Body of pancreas (tissue), 4 donors: ENCODE results near the gene SLC35C1. TPM values are rescaled to one million over a fixed set of nuclear protein-coding genes. Genes with fewer than 3 reads are reported as not detected.
A peak's percentile ranks its signal among the peaks of the same experiment; 100 is the strongest.

ENCODE experiments used
- ATAC-seq: fragments of 150-250 bp; one replicate; pipeline ENCODE4 v1.9.1; 2016
- DNase-seq, 4 donors: peaks; one replicate each; pipeline ENCODE4 v3.0.0-alpha.2; 2019
- H3K27ac ChIP-seq, 4 donors: fragments of 200-600 bp; sonication (generic); 1 replicate in 3 of 4; 2 replicates in 1 of 4; pipeline versions ENCODE4 v1.5.1 to v1.6.1; 2016 to 2019; ENCODE audit warnings: mild to moderate bottlenecking in 1 of 4, mixed read lengths in 1 of 4, moderate library complexity in 1 of 4
- H3K27me3 ChIP-seq, 2 donors: fragments of 200-600 bp; sonication (generic); one replicate each; pipeline ENCODE4 v1.6.0; 2016; ENCODE audit warnings: mild to moderate bottlenecking in 1 of 2
- H3K36me3 ChIP-seq, 2 donors: fragments of 200-600 bp; sonication (generic); replicated peaks in 1 of 2; 2 replicates each; pipeline ENCODE4 v1.5.1; 2016; ENCODE audit warnings: low read depth in 2 of 2; ENCODE audit not compliant: insufficient read depth in 1 of 2
- H3K4me1 ChIP-seq: fragments of 200-600 bp; sonication (generic); one replicate; pipeline ENCODE4 v1.6.0; 2016
- H3K4me3 ChIP-seq, 2 donors: fragments of 200-600 bp; sonication (generic); 1 replicate in 1 of 2; 2 replicates in 1 of 2; pipeline ENCODE4 v1.5.1; 2016 to 2019
- H3K9me3 ChIP-seq, 3 donors: fragments of 200-600 bp; sonication (generic); 1 replicate in 2 of 3; 2 replicates in 1 of 3; pipeline ENCODE4 v1.5.1; 2016
- POLR2A ChIP-seq, 3 donors: fragments of 450-650 bp; IDR thresholded peaks; one replicate each; pipeline ENCODE4 v1.6.1; 2016; ENCODE audit warnings: antibody characterized with exemption in 3 of 3, mild to moderate bottlenecking in 2 of 3
- WGBS, 2 donors: methylation state at CpG; one replicate each; pipeline ENCODE4 v1.1.5; 2017; 5-methylcytosine and 5-hydroxymethylcytosine counted together
- intact Hi-C: fragments of 100-400 bp; cut with DNase I; formaldehyde crosslinking; loops from one replicate; pipeline ENCODE4 v1.15.1; 2023
- total RNA-seq, 2 donors: library from RNA; depleted of rRNA; stranded (reverse); fragments of >200 nt; gene quantifications; one replicate each; pipeline ENCODE4 v1.1.0, GENCODE V29; 2016
- TF ChIP-seq, protein P1 (sequence below), 7 experiments: fragments of 450-650 bp in 4 of 7; fragments of 200-600 bp in 3 of 7; sonication (generic) in 3 of 7; IDR thresholded peaks; one replicate each; pipeline ENCODE4 v1.5.1; 2016 to 2019; ENCODE audit warnings: antibody characterized with exemption in 7 of 7

SLC35C1 gene
- total RNA-seq, 2 donors from 2014 or later: 11.2 to 22.7 TPM

DNA sequence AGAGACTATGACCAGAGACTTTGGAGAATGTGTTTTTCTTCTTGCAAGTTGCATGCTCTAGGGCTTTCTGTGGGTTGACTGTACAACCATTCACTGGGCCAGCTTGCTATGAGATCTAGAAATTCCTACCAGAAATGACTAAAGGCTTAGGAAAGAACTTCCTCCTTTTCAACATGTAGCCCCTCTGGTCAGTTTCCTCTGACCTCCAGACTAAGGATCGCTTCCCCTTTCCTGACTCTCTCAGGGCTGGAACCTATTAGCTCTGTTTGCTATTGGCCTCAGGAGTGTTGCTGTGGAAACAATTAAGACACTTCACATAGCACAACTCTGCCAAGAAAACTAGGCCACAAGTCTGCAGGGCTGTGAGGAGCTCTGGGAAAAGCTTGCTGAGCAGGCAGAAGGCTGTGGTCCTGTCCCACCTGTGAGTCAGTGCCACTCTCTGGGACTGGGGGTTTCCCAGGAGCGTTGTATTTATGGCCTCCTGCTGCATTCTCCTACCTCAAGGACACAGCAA is 53.1 kb downstream of the SLC35C1 start:
- no peaks in the 10 kb centered on the region for H3K27me3 ChIP-seq
- intact Hi-C loops: no loop called here
- 9 to 11% methylated on average over 2 of the region's 2 CpGs for WGBS, 2 donors
- ATAC-seq (peak; percentile 75), DNase-seq (peak; percentile 63 to 89 (median 78))
- peaks cover 10 to 20% of the 10 kb centered on the region in 2 donors for H3K36me3 ChIP-seq
- peak overlapping the region; percentile 25 to 78 (median 71) for H3K27ac ChIP-seq
- no peak overlapping the region for H3K4me3 ChIP-seq
- peaks cover 56% of the 10 kb centered on the region for H3K4me1 ChIP-seq
- peak in 2 of 3 donors; percentile 31 to 45 for TF ChIP-seq POLR2A (IDR thresholded peaks at IDR 0.05)
- TF ChIP-seq, protein P1, sequence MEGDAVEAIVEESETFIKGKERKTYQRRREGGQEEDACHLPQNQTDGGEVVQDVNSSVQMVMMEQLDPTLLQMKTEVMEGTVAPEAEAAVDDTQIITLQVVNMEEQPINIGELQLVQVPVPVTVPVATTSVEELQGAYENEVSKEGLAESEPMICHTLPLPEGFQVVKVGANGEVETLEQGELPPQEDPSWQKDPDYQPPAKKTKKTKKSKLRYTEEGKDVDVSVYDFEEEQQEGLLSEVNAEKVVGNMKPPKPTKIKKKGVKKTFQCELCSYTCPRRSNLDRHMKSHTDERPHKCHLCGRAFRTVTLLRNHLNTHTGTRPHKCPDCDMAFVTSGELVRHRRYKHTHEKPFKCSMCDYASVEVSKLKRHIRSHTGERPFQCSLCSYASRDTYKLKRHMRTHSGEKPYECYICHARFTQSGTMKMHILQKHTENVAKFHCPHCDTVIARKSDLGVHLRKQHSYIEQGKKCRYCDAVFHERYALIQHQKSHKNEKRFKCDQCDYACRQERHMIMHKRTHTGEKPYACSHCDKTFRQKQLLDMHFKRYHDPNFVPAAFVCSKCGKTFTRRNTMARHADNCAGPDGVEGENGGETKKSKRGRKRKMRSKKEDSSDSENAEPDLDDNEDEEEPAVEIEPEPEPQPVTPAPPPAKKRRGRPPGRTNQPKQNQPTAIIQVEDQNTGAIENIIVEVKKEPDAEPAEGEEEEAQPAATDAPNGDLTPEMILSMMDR (IDR thresholded peaks at IDR 0.05): no peak
- H3K9me3 ChIP-seq: no peaks in the 10 kb centered on the region

DNA sequence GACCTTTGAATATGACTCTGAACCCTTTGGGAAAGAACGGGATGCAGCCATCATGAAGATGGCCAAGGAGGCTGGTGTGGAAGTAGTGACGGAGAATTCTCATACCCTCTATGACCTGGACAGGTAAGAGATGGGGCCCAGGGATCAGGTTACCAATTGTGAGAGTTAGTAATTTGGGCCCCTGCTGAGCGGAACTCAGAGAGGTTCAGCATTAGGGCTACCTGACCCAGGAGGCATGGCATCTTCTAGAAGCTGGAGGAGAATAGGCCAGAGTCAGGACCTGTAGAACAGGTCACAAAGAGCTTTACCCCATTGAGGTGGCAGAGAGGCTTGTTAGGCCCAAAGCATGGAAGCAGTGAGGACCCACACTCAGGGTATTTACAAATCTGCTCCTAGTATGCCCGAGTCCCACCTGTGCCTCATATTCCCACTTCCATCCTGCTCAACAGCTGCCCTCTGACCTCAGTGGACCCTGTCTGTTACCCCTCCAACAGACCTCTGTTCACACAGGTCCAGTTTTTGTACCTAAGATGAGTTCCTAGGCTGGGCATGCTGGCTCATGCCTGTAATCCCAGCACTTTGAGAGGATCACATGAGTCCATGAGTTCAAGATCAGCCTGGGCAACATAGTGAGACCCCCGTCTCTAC is 53.9 kb downstream of the SLC35C1 start:
- no peak for TF ChIP-seq POLR2A (IDR thresholded peaks at IDR 0.05)
- TF ChIP-seq, protein P1 (IDR thresholded peaks at IDR 0.05): no peak
- Histone ChIP-seq H3K27me3 (no peaks in the 10 kb centered on the region), H3K4me1 (peaks cover 56% of the 10 kb centered on the region), H3K27ac (peak overlapping the region; percentile 25 to 78 (median 71)), H3K36me3 (peaks cover 11 to 27% of the 10 kb centered on the region in 2 donors), H3K4me3 (no peak overlapping the region), H3K9me3 (no peaks in the 10 kb centered on the region)
- DNase-seq (no peak), ATAC-seq (no peak)
- 71 to 74% methylated on average over 5 of the region's 5 CpGs for WGBS, 2 donors
- intact Hi-C loops: no loop called here

DNA sequence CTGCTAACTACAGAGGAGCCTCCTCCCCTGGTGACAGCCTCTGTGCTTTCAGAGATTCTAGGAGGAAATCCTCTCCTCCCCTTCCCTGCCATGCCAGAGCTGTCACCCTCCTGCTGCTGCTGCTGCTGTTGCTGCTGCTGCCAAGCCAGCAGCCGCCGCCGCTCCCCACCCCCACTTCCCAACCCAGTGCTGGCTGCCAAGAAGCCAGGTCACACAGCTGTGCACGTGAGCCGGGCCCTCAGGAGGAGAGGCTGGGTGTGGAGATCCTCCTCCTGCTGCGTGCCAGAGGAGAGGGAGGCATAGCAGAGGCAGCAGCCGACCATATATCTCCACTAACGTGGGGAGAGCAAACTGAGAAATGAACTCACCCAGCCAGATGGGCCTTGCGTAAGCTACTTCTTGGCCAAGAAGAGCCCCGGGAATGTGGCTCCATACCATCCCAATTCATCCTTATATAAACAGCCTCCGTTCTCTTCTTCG is 54.8 kb downstream of the SLC35C1 start:
- TF ChIP-seq POLR2A (IDR thresholded peaks at IDR 0.05): no peak
- TF ChIP-seq, protein P1 (IDR thresholded peaks at IDR 0.05): no peak
- Histone ChIP-seq H3K27ac (peak overlapping the region; percentile 65 to 78 (median 72)), H3K27me3 (no peaks in the 10 kb centered on the region), H3K9me3 (no peaks in the 10 kb centered on the region), H3K4me1 (peaks cover 56% of the 10 kb centered on the region), H3K4me3 (no peak overlapping the region), H3K36me3 (peaks cover 11 to 29% of the 10 kb centered on the region in 2 donors)
- peak; percentile 85 for ATAC-seq
- DNase-seq: peak; percentile 94 to 96 (median 95)
- WGBS, 2 donors: 21 to 23% methylated on average over 6 to 12 of the region's 12 CpGs
- intact Hi-C loops: no loop called here

DNA sequence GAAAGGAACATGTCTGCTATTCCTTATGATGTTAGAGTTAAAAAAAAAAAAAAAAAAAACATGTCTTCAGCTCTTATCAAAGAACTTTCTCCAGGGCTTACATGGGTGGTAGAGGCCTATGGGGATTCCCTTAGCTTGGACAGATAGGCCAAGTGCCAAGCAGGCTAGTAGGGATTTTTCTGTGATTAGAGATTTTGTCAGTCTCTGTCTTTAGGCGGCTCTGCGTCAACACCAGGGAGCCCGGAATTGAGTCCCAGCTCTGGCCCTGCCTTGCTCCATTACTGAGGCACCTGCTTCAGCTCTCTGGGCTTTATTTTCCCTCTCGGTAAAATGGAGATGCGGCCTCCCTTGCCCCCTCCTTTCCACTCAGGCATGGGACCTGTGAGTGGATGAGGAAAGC is 55.4 kb downstream of the SLC35C1 start:
- ATAC-seq (no peak), DNase-seq (no peak)
- Histone ChIP-seq H3K27ac (peak overlapping the region in 3 of 4 donors; percentile 65 to 78 (median 77)), H3K27me3 (no peaks in the 10 kb centered on the region), H3K36me3 (peaks cover 11 to 29% of the 10 kb centered on the region in 2 donors), H3K9me3 (no peaks in the 10 kb centered on the region), H3K4me3 (no peak overlapping the region), H3K4me1 (peaks cover 52% of the 10 kb centered on the region)
- TF ChIP-seq, protein P1 (IDR thresholded peaks at IDR 0.05): no peak
- no peak for TF ChIP-seq POLR2A (IDR thresholded peaks at IDR 0.05)
- WGBS, 2 donors: 76 to 83% methylated on average over 5 of the region's 5 CpGs
- intact Hi-C loops: no loop called here
